GM18873 (cell line): Measurements from ENCODE around the gene NEDD4L.

Experiments used
- ATAC-seq: cut with Tn5 transposase; IDR thresholded peaks from one replicate; pipeline ENCODE4 v1.9.1; 2021; ENCODE audit warnings: mild to moderate bottlenecking, moderate library complexity, moderate number of reproducible peaks; ENCODE audit not compliant: unreplicated experiment, low FRiP score

Gene NEDD4L

DNA sequence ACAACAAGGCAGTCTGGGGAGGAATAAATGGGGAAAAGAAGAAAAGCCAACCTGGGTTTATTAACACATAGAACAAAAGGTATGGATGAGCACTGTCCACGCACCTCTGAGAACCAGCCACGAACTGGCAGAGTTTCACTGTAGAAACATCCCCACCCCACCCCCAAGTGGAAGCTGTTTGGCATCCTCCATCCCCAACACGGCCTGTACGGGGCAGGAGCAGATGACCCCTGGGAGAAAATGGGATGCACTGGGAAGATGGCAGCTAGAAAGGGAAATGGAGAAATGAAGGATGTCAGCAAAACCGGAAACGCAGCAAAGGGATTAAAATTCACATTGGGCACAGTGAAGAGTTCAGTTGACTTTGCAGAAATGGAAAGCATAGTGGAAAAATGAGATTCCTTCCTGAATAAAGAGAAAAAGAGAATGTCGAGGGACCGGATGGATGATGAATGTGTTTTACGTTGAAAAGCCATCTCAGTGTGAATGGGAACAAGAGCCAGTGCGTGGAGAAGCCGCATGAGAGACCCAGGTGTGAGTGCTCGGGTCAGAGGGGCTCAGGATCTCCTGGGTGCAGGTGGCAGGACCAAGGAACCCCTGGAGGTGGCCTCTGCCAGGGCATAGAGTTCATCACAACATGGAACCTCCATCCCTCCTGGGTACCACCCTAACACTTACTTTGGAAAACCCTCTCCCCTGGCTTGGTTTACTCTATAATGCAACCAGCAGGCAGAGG lies 337.8 kb downstream of the NEDD4L start:
- ATAC-seq, result no peak

DNA sequence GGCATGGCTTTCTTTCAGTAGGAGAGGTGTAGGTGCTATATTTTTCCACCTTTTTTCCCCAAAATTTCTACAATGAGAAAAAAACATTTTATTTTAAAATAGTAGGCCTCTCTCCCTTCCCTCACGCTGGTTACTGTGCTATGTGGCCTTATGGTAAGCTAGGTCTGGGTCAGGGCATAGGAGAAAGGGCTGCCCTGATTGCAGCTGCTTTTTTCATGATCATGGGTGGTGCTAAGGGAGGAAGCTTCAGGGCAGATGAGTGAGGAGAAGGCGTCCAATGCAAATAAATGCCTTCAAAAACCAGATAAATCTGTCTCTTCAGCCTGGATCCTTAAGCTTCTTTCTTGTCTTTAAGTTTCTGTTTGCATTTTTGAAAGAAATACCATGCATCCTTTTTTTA lies 338.4 kb downstream of the NEDD4L start:
- no peak for ATAC-seq

DNA sequence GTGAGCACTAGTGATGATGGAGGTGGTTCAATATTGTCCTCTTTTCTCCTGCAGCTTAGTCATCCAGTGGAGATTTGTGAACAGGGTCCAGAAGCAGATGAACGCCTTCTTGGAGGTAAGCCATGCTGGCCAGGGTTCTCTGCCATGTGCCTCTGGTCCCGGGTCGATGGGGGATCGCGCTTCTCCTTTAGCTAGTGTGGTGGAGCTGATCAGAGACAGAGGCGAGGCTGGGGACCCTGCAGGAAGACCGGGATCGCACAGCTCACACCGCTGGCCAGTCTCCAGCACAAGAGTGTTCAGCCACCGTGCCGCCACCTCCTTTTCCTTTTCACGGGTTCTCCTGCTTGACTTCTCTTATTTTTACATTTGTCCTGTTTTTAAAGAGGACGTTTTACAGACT lies 341.4 kb downstream of the NEDD4L start:
- ATAC-seq, result no peak

DNA sequence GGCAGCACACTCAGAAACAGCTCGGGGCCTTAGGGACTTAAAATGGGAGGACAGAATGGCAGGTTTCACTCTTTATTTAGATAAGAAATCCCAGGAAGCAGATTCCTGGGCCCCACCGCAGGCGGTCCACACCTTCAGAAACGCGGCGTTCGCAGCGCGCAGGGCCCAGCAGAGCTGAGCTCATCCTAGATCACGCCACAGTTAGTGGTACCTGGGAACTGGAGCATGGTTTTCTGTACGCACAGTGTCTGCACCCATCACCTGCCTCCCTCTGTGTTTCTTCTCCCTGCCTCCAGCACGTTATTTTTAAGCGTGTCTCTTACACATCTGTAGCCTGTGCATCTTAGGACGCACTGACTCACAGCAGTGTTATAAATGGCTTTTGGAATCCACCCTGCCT lies 342.8 kb downstream of the NEDD4L start:
- ATAC-seq, result no peak

DNA sequence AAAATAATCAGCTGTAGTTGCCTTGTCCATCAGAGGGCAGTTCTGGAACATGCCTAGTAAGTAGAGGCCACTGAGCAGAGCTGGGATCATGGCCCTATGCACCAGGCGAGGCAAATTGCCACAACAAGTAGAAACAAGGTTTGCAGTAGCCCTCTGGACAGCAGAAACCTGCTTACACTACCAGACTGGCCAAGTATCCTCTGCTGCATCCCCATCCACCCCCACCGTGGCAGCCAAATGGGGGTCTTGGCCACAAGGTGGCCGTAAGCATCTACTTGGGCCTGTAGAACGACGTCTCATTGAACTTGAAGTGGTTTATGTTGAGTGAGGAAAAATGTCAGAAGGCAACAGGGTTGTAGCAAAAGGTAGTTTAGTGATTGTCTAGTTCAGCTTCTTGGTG lies 343.7 kb downstream of the NEDD4L start:
- no peak for ATAC-seq

DNA sequence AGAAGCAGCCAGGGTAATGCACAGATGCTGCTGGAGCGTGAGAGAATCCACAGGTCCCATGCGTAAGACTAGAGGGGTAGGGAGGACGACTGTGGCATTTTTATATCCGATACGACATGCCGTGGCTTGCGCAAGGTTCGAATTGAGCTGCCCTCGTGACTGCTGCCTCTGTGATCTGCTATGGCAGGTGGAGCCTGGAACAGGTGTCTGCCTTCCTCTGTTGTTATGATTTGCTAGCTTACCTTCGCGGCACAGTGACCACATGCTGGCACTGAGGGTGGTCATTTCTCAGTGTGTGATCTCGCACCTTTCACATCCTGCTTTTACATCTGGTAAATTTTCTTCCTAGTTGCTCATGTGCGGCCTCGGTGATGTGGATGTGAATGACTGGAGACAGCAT lies 344.7 kb downstream of the NEDD4L start:
- ATAC-seq, result no peak

DNA sequence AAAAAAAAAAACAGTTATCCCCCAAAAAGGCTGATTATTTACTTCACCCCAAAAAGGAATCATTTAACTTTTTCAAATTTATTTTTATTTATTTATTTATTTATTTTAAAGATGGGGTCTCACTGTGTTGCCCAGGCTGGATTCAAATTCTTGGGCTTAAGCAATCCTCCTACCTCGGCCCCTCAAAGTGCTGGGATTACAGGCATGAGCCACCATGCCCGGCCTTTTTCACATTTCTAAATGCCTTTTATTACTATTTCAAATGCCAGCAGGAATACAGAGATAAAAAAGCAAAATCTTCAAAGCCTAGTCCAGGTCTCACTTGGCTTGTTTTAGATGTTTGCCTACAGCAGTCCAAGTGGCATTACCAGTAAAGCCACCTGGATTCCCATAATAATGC lies 345.7 kb downstream of the NEDD4L start:
- ATAC-seq, result no peak

DNA sequence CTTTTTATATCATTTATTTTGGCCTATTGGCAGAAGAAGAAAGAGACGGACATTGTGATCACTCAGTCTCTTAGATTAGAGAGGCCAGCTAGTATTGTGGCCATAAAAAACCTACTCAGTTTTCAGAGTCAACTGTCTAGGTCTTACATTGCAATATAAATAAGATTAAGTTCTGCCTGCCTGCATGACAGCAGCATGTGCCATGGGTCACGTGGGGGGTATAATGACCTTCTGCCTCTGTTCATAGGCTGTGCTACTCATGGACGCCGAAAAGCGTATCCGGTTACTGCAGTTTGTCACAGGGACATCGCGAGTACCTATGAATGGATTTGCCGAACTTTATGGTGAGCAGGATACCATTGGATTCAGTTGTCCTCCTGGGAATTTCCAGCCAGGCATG lies 346.4 kb downstream of the NEDD4L start:
- no peak for ATAC-seq

DNA sequence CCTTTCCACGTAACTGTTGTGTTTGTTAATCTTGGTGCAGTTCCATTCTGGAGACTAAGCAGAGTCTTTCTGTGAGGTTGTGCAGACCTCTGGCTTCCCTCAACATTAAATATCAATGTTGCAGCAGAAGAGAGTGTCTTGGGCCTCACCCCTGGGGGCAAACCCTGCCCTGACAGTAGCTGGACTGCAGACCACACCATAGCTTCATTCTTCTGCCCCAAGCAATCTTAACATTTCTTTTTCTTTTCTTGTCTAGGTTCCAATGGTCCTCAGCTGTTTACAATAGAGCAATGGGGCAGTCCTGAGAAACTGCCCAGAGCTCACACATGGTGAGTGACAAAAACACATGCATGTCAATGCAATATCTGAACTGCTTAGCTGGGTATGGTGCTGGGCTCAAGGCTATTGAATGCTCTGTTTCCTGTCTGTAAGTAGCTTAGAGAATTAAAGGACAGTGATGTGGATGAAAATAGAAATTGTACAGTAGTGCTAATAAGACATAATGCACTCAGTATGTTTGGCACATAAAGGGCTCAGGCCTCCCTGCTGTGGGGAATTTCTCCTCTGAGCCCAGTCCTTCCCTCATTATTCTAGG lies 347.3 kb downstream of the NEDD4L start:
- no peak for ATAC-seq

DNA sequence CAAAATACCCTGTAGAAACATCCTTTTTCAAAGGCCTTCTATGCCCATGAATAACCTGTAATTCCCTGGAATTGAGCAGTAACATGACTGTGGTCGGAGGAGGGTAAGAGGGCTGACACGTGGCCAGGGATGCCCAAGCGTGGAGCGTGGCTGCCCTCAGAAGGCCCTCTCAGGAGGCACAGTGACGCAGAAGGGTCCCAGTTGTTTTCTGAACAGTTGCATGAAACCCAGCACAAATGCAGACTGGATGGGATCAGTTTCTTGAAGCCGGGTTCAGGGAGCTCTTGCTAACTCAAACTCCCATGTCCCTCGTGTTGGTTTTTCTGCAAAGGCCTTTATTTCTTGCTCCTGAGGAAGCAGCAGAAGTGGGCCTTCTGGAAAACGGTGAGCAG lies 347.9 kb downstream of the NEDD4L start:
- no peak for ATAC-seq

DNA sequence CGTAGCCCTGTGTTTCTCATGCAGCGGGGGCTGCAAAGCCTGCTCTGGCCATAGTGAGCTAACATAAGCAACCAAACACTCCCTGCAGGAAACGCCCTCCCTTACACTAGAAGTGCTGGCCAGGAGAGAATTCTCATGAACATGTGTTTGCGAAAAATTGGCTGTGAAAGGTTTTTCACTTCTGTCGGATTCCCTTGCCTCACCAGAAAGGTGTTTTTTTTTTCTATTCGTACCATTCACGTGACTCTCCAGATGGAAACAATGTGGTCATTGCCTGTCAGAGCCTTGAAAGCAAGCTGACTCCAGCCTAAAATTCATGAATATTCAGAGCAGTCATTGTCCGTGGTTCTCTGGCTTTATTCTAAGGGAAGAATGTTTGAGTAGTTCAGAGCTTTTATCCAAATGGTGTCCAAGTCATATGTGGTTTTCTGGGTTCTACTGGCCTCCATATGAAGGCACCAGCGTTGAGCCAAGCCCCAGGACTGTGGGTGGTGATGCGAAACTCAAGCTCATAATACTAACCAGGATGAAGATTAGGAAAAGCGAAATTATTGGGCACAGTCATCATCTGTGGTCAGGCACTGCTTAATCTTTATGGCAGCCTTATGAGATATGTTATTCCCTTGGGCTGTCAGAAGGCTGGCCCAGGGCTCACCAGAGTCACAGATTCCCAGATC lies 348.4 kb downstream of the NEDD4L start:
- no peak for ATAC-seq

DNA sequence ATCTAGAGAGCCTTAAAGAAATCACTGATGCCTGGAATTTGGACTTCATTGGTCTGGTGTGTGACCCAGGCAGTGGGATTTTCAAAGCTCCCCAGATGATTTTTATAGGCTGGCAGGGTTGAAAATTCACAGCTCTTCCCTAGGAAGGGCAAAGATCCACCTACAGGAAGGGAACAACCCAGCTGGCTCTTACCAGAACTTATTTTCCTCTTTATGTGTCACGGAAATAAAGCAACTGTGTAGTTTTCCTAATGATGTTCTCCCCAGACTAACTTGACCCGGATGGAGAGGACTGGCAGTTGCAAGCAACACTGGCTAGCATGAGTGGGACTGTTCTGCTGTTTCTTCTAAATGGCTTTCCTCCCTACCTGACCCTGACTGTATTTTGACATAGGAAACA lies 349.3 kb downstream of the NEDD4L start:
- no peak for ATAC-seq

DNA sequence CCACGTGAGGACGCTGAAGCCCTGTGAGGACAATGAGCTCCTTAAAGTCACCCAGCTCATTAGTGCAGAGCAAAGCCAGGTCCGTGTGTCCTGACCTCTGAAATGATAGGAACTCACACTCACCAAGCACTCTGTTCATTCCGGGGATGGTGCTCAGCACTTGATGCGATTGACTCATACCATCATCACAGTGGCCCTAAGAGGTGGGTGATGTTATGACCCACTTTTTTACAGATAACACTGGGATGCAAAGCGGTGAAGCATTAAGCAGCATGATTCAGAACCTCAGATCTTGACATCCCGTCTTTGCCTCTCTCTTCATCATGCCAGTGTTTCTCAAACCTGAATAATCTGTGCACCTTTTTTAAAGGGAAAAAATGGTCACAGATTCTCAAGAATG lies 350.0 kb downstream of the NEDD4L start:
- no peak for ATAC-seq

DNA sequence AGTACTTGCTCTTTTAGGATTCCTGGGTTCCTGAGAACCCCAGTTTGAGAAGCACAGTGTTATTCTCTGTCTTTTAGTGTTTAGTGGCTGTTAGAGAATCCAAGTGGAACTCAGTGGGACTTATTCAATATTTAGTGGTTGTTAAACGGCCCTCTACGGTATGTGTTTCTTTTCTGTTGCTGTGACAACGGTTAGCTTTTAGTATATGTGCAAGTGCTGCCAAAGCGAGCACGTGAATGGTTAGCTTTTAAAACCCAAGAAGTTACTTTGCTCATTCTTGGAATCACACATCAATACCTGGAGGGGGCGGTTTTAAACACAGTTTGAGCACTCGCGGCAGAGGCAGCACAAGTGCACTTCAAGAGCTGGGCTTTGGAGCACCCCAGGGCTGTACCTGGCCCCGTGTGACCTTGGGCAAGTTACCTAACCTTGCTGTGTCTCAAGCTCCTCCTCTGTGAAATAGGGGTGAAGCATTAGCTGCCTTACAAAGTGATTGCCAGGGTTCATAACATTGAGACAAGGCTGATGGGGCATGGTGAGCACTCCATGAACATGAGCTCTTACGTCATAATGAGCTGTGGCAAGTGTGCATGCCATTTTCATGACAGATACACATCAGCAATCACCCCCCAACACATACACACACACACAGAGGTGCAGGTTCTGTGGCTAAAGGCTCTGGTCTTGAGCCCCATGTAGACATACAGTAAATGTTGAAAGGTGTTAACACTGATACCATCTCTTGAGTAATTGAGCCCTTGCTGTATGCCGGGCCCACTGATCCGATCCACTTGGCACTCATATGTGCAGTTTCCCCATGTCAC lies 350.8 kb downstream of the NEDD4L start:
- no peak for ATAC-seq

DNA sequence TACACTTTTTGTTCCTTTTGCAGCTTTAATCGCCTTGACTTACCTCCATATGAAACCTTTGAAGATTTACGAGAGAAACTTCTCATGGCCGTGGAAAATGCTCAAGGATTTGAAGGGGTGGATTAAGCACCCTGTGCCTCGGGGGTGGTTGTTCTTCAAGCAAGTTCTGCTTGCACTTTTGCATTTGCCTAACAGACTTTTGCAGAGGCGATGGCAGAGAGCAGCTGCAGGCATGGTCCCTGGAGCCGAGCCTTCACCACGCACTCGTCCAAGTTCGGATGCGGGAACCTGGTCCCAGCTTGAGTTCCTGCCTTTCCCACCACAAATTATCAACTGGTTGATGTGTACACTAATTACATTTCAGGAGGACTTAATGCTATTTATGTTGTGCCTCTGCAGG lies 352.1 kb downstream of the NEDD4L start:
- ATAC-seq, result no peak

DNA sequence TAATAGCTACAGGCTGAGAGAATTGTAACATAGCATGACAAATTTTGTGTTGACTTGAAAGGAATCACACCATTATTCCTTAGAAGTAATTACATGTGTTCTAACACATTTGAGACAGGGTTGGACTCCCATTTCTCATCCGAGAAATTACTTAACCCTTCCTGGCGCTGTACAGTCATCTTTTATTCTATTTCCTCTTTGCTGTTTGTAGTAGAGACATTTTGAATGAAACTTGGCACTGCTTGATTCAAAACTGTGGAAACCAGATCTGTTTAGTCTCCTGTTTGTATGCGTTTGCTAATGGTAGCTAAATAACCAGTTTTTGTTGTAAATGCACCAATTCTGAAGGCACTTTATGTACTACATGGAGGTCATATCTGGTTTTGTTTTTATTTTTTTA lies 352.9 kb downstream of the NEDD4L start:
- ATAC-seq, result no peak

DNA sequence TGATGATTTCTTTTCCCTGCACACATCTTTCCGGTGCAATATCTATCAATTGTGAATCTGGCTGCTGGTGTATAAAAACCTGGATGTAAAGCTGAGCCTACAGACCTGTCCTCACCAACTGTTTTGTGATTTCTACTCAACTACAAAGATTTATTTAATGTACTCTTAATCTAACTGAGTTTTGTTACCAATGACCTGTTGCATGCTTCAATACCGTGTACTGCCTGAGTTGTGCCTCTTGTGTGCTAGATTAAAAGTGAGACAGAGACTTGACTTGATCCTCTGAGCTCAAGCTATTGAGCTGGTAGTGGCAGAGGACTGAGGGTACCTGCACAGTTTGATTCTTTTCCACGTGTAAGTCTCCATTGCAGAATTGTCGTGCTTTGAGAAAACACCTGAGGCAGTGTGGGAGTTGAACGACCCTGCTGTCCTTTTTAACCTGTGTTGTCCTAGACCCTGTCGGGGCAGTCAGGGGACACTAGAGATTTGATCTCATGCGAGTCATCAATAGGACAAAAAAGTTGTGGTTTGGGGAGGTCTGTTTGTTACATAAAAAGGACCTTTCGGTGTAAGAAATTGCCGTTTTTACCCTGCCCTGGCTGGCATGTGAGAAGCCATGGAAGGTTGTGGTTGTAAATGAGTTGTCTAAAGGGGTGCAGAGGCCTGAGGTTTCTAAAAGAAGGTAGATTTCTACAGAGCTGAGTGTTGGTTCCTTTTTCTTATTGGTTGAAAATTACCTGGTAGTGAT lies 353.5 kb downstream of the NEDD4L start:
- no peak for ATAC-seq

DNA sequence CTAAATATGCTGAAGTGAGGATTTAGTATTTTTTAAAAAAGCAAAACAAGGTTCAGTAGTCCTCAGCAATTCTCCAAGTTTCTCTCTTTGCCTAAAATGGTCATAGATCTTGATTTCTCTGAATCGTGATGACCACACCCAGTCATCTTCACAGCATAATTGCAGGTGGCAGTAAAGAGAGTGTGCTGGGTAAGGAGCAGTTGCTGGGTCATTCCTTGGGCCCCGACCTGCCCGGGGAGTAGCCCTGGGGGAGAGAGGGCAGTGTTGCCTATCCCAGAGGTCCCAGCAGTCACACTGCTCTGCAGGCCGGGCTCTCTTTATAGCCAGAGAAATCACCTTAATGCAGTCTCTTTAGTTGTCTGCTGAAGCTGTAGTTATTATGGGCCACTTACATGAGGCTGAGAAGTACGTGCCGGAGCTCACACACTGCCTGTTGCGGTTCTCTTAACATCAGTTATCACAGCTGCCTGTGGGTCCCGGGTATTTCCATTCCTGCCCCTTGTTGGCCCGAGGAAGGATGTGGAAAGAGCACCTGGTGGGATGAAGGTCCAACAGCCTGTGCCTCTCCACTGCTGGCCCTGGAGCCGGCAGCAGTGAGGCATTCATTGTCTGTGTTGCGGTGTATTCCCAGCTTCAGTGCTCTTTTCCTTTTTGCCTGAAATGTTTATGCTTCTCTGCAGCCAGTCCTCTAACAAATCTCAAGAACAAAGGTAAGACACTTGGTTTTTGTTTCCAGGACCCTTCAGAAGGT lies 354.8 kb downstream of the NEDD4L start:
- ATAC-seq, result no peak

DNA sequence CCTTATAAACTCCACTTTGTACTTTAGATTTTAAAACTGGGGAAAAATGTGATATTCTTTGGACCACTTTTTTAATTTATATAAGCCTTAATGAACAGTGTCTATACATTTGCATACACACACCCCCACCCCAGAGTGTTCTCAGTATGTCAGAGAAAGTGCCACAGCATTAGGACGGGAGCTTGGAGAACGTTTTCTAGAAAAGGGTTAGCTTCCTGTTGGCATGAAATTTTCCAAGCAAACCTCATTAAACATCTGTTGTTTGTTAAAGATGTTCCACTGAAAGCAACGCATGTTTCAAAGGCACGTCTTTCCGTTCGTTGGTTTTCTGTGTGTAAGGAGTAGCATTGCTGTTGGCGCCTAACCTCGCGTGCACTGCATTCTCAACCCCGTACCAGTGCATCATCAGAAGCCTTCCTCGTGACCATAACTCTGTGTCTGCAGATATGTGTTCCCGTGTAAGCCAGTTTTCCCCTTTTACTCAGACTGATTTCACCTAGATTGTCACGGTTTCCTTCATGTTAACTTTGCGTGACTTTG lies 356.4 kb downstream of the NEDD4L start:
- no peak for ATAC-seq
